HG03521 (cell line): ENCODE results near the gene SLC35F1.

Experiments used
- ATAC-seq: cut with Tn5 transposase; IDR thresholded peaks from one replicate; pipeline ENCODE4 v1.9.1; 2021; ENCODE audit warnings: mild to moderate bottlenecking, moderate library complexity; ENCODE audit not compliant: unreplicated experiment

SLC35F1 gene

GRCh38 chr6:118103381-118104146, 196.5 kb downstream of the SLC35F1 start:
- no peak for ATAC-seq

GRCh38 chr6:118122161-118122725, 215.2 kb downstream of the SLC35F1 start:
- ATAC-seq, result no peak

GRCh38 chr6:118122801-118123200, 215.7 kb downstream of the SLC35F1 start:
- no peak for ATAC-seq

- ATAC-seq, result no peak
These were observed 216.5 kb downstream of the SLC35F1 start for GRCh38 chr6:118123503-118124037.

GRCh38 chr6:118124851-118125250, 217.8 kb downstream of the SLC35F1 start:
- ATAC-seq, result no peak

GRCh38 chr6:118128755-118129154, 221.7 kb downstream of the SLC35F1 start:
- no peak for ATAC-seq

GRCh38 chr6:118134206-118134605, 227.1 kb downstream of the SLC35F1 start:
- ATAC-seq, result no peak

GRCh38 chr6:118134736-118135135, 227.7 kb downstream of the SLC35F1 start:
- ATAC-seq, result no peak

- ATAC-seq, result no peak
These were observed 228.3 kb downstream of the SLC35F1 start for GRCh38 chr6:118135371-118135770.

GRCh38 chr6:118141211-118141610, 234.1 kb downstream of the SLC35F1 start:
- no peak for ATAC-seq

- ATAC-seq, result no peak
These were observed 239.5 kb downstream of the SLC35F1 start for GRCh38 chr6:118146584-118146983.

GRCh38 chr6:118147511-118147910, 240.4 kb downstream of the SLC35F1 start:
- no peak for ATAC-seq

GRCh38 chr6:118148561-118148960, 241.5 kb downstream of the SLC35F1 start:
- ATAC-seq, result no peak

GRCh38 chr6:118152524-118152923, 245.5 kb downstream of the SLC35F1 start:
- no peak for ATAC-seq

GRCh38 chr6:118161343-118161742, 254.3 kb downstream of the SLC35F1 start:
- no peak for ATAC-seq

GRCh38 chr6:118163542-118163941, 256.5 kb downstream of the SLC35F1 start:
- ATAC-seq, result no peak

- no peak for ATAC-seq
These were observed 258.4 kb downstream of the SLC35F1 start for GRCh38 chr6:118165500-118165899.

- no peak for ATAC-seq
These were observed 261.4 kb downstream of the SLC35F1 start for GRCh38 chr6:118168421-118168820.

GRCh38 chr6:118171852-118172251, 264.8 kb downstream of the SLC35F1 start:
- no peak for ATAC-seq

- ATAC-seq, result no peak
These were observed 267.0 kb downstream of the SLC35F1 start for GRCh38 chr6:118174071-118174470.

GRCh38 chr6:118177720-118178119, 270.7 kb downstream of the SLC35F1 start:
- no peak for ATAC-seq

GRCh38 chr6:118179048-118179447, 272.0 kb downstream of the SLC35F1 start:
- ATAC-seq, result no peak
